HG02973 (cell line): ENCODE data around the gene RUSF1.
"Not testable (repeated sequence)": the region's sequence is repeated elsewhere in the genome, so short reads cannot be mapped to it uniquely, and the experiment has no call there.

Experiments used
- ATAC-seq: cut with Tn5 transposase; IDR thresholded peaks from one replicate; pipeline ENCODE4 v1.9.1; 2021; ENCODE audit warnings: moderate library complexity; ENCODE audit not compliant: unreplicated experiment

Gene RUSF1

GRCh38 chr16:31455601-31456314 lies 52.4 kb downstream of the RUSF1 start:
- ATAC-seq: no peak

GRCh38 chr16:31453255-31454204 lies 54.7 kb downstream of the RUSF1 start:
- no peak for ATAC-seq

DNA sequence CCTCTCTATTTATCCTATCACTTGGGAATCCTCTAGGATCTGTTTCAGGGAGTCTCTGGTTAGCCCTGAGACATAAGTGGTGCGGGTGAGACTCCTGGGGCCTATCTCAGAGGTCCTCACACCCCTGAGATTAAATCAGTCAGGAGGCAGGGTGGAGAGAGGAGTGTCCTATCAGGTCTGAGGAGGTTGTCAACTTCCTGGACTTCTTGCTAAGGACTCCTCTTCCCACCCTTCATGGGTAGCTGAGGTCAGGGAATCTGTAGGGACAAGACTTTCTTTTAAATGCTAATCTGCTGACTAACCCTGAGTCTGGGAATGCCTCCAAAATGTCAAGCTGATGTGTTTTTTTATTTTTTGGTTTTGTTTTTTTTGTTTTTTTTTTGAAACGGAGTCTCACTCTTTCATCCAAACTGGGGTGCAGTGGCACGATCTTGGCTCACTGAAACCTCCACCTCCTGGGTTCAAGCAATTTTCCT lies 55.5 kb downstream of the RUSF1 start:
- no peak for ATAC-seq

DNA sequence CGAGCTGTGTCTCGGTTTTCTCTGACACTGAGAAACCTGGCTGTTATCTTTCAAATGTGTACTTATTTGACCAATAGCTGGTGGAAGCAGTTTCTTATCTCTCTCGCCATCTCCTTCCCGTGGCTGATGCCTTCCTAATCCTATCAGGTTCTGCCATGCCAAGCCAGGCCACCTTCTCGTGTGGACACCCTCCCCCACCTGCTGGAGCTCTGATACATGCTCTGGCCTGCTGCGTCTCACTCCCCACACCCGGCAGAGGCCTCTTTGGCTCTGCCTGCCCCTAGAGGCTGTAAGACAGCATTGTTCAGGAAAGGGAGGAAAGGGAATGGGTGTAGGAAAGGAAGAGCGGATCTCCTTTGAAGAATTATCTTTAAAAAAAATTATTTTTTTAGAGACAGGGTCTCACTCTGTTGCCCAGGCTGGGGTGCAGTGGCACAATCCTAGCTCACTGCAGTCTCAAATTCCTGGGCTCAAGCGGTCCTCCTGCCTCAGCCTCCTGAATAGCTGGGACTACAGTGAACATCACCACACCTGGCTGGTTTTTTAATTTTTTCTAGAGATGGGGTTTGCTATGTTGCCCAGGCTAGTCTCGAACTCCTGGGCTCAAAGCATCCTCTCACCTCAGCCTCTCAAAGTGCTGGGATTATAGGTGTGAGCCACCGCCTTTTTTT lies 56.4 kb downstream of the RUSF1 start:
- ATAC-seq: no peak

GRCh38 chr16:31451201-31451600 lies 57.0 kb downstream of the RUSF1 start:
- no peak for ATAC-seq

GRCh38 chr16:31445931-31446330 lies 62.3 kb downstream of the RUSF1 start:
- not testable (repeated sequence) for ATAC-seq

DNA sequence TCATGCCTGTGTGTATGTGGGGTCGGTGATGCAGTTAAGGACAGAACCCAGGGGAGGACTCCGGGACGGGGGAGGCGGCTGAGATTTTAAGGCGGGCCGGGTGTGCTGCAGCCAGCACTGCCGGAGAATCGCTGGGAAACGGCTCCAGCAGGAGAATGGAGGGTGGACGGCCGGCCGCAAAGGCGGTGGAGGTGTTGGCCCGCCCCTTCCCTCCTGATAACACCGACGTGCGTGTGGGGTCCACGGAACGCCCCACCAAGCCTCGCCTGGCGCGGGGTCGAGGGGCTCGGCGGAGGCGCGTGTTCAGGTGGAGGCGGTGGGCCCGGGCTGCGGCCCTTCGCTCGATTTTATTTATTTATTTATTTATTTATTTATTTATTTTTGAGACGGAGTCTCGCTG lies 66.2 kb downstream of the RUSF1 start:
- ATAC-seq: no peak

DNA sequence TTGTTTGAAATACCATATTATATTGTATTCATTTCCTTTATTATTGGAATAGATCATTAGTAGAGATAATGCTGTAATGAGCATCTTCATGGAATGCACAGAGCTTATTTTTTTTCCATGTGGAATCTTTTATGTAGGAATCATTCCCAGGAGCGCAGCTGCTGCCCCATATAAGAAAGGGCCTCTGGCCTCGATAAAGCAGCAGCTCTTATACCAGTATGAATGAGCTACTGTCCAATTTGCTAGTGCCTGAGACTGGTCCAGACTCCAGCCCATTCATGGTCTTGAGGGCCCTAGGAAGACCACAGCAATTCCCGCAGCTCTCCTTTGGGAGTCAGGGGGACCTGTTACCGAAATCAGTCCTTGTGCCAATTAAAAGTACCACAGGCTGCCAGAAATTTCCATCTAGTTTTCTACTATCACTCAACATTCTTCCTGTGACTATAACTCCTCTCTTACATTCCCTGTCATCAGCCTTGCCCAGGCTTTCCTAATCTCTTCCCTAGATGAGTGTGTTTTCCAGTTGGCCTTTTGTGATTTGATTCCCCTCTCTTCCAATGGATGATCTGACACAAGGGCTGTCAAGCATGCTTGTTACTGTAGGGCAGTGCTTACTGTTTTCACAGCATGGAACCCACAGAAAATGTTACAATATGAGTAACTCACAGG lies 67.5 kb downstream of the RUSF1 start:
- no peak for ATAC-seq

- ATAC-seq: no peak
Measured at GRCh38 chr16:31439519-31439918, 68.7 kb downstream of the RUSF1 start.
